Suprapubic skin (tissue), 3 donors: ENCODE results near the gene SMARCC1.

Source experiments
- POLR2A ChIP-seq, 2 donors: fragments of 450-650 bp; IDR thresholded peaks; one replicate each; pipeline ENCODE4 v1.6.1; 2017; ENCODE audit warnings: antibody characterized with exemption in 2 of 2, mild to moderate bottlenecking in 2 of 2, moderate library complexity in 2 of 2
- TF ChIP-seq, protein P1 (sequence below), 2 donors: fragments of 200-600 bp in 1 of 2; fragments of 450-650 bp in 1 of 2; sonication (generic) in 1 of 2; IDR thresholded peaks; one replicate each; pipeline ENCODE4 v1.5.1; 2016 to 2019; ENCODE audit warnings: antibody characterized with exemption in 2 of 2, mild to moderate bottlenecking in 1 of 2, moderate library complexity in 1 of 2

DNA sequence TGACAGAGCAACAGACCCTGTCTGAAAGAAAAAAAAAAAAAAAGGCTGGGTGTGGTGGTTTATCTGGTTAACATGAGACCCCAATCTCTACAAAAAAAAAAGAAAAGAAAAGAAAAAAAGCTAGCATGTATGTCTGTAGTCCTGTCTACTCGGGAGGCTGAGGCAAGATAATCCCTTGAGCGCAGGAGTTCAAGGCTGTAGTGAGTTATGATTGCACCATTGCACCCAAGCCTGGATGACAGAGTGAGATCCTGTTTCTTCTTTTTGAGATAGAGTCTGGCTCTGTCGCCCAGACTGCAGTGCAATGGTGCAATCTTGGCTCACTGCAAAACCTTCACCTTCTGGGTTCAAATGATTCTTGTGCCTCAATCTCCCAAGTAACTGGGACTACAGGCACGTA is 12.9 kb upstream of the SMARCC1 start:
- no peak for TF ChIP-seq POLR2A (IDR thresholded peaks at IDR 0.05)
- TF ChIP-seq, protein P1, sequence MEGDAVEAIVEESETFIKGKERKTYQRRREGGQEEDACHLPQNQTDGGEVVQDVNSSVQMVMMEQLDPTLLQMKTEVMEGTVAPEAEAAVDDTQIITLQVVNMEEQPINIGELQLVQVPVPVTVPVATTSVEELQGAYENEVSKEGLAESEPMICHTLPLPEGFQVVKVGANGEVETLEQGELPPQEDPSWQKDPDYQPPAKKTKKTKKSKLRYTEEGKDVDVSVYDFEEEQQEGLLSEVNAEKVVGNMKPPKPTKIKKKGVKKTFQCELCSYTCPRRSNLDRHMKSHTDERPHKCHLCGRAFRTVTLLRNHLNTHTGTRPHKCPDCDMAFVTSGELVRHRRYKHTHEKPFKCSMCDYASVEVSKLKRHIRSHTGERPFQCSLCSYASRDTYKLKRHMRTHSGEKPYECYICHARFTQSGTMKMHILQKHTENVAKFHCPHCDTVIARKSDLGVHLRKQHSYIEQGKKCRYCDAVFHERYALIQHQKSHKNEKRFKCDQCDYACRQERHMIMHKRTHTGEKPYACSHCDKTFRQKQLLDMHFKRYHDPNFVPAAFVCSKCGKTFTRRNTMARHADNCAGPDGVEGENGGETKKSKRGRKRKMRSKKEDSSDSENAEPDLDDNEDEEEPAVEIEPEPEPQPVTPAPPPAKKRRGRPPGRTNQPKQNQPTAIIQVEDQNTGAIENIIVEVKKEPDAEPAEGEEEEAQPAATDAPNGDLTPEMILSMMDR (IDR thresholded peaks at IDR 0.05), result no peak
